ACC112 (cell line): Measurements from ENCODE around the gene MEA1.

ENCODE experiments used
- H2AFZ ChIP-seq: fragments of 200-600 bp; sonication (generic); one replicate; pipeline ENCODE4 v1.6.0; 2017; ENCODE audit warnings: antibody characterized with exemption, low read length; ENCODE audit not compliant: unreplicated experiment
- H3K27ac ChIP-seq: fragments of 200-600 bp; sonication (generic); 2 replicates; pipeline ENCODE4 v1.5.1; 2014; ENCODE audit warnings: low read depth, mild to moderate bottlenecking, antibody characterized with exemption, low read length, moderate library complexity
- H3K27me3 ChIP-seq: fragments of 200-600 bp; sonication (generic); 2 replicates; pipeline ENCODE4 v1.6.1; 2014; ENCODE audit warnings: mild to moderate bottlenecking, antibody characterized with exemption, low read length, moderate library complexity, mixed read lengths; ENCODE audit not compliant: insufficient read depth
- H3K36me3 ChIP-seq: fragments of 200-600 bp; sonication (generic); 2 replicates; pipeline ENCODE4 v1.6.1; 2016; ENCODE audit warnings: mild to moderate bottlenecking, antibody characterized with exemption, low read length, moderate library complexity, mixed read lengths; ENCODE audit not compliant: insufficient read depth
- H3K4me1 ChIP-seq: fragments of 200-600 bp; sonication (generic); one replicate; pipeline ENCODE4 v1.6.1; 2016; ENCODE audit warnings: low read length, mixed read lengths; ENCODE audit not compliant: insufficient read depth, unreplicated experiment, control insufficient read depth
- H3K4me3 ChIP-seq: fragments of 200-600 bp; sonication (generic); 2 replicates; pipeline ENCODE4 v1.5.1; 2014; ENCODE audit warnings: mild to moderate bottlenecking, low read depth, low read length
- H3K79me2 ChIP-seq: fragments of 200-600 bp; sonication (generic); one replicate; pipeline ENCODE4 v1.6.0; 2016; ENCODE audit warnings: low read length; ENCODE audit not compliant: control insufficient read depth, unreplicated experiment, insufficient read depth

MEA1 gene

GRCh38 chr6:42971746-42972327 is 41.9 kb downstream of the MEA1 start:
- H3K27me3 ChIP-seq = no peaks in the 10 kb centered on the region
- H3K79me2 ChIP-seq = peaks cover under 1% of the 10 kb centered on the region
- H3K36me3 ChIP-seq = no peaks in the 10 kb centered on the region
- no peak overlapping the region for H3K4me3 ChIP-seq
- no peak overlapping the region for H2AFZ ChIP-seq
- H3K27ac ChIP-seq = no peak overlapping the region
- H3K4me1 ChIP-seq = peaks cover 12% of the 10 kb centered on the region

GRCh38 chr6:42970871-42971612 is 42.7 kb downstream of the MEA1 start:
- no peak overlapping the region for H3K4me3 ChIP-seq
- no peak overlapping the region for H2AFZ ChIP-seq
- no peaks in the 10 kb centered on the region for H3K36me3 ChIP-seq
- H3K27me3 ChIP-seq = no peaks in the 10 kb centered on the region
- H3K79me2 ChIP-seq = no peaks in the 10 kb centered on the region
- H3K4me1 ChIP-seq = peaks cover 11% of the 10 kb centered on the region
- no peak overlapping the region for H3K27ac ChIP-seq

- no peak overlapping the region for H3K4me3 ChIP-seq
- H3K27me3 ChIP-seq = no peaks in the 10 kb centered on the region
- H3K36me3 ChIP-seq = no peaks in the 10 kb centered on the region
- H2AFZ ChIP-seq = no peak overlapping the region
- no peak overlapping the region for H3K27ac ChIP-seq
- peaks cover 11% of the 10 kb centered on the region for H3K4me1 ChIP-seq
- H3K79me2 ChIP-seq = no peaks in the 10 kb centered on the region
Observed at GRCh38 chr6:42969934-42970333, 43.8 kb downstream of the MEA1 start.

- Histone ChIP-seq H3K36me3 (no peaks in the 10 kb centered on the region), H3K27ac (no peak overlapping the region), H3K79me2 (no peaks in the 10 kb centered on the region), H3K27me3 (no peaks in the 10 kb centered on the region), H3K4me1 (peaks cover 11% of the 10 kb centered on the region), H2AFZ (no peak overlapping the region), H3K4me3 (no peak overlapping the region)
Observed at GRCh38 chr6:42969431-42969830, 44.3 kb downstream of the MEA1 start.

GRCh38 chr6:42968783-42969182 is 45.0 kb downstream of the MEA1 start:
- no peaks in the 10 kb centered on the region for H3K79me2 ChIP-seq
- H3K36me3 ChIP-seq = no peaks in the 10 kb centered on the region
- peaks cover 11% of the 10 kb centered on the region for H3K4me1 ChIP-seq
- no peak overlapping the region for H3K27ac ChIP-seq
- no peak overlapping the region for H3K4me3 ChIP-seq
- no peak overlapping the region for H2AFZ ChIP-seq
- no peaks in the 10 kb centered on the region for H3K27me3 ChIP-seq

DNA sequence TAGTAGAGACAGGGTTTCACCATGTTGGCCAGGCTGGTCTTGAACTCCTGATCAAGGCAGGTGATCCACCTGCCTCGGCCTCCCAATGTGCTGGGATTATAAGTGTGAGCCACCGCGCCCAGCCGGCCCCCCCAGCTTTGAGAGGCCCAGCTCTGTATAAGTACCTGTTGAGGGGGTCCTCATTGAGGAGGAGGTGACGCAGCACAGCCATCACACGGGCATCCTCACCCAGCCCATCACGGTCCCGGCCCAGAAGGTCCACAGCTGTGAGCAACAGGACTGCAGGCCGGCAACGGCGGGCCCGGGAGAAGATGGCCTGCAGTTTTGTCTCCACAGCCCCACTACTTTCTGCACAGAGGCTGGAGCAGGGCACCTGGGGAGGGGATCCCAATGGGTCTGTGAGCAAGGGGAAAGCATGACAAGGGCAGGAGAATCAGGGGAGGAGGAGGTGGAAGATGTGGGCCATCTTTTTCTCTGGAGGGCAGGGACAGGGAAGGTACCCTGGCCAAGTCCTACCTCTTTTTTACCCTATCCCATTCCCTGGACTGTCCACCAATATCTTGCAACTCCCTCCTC is 45.5 kb downstream of the MEA1 start:
- H3K27ac ChIP-seq = no peak overlapping the region
- H3K36me3 ChIP-seq = no peaks in the 10 kb centered on the region
- peaks cover 11% of the 10 kb centered on the region for H3K4me1 ChIP-seq
- no peaks in the 10 kb centered on the region for H3K79me2 ChIP-seq
- H3K27me3 ChIP-seq = no peaks in the 10 kb centered on the region
- no peak overlapping the region for H2AFZ ChIP-seq
- H3K4me3 ChIP-seq = no peak overlapping the region

GRCh38 chr6:42967228-42967627 is 46.5 kb downstream of the MEA1 start:
- Histone ChIP-seq H3K4me3 (no peak overlapping the region), H3K79me2 (no peaks in the 10 kb centered on the region), H3K27ac (no peak overlapping the region), H3K4me1 (peaks cover 11% of the 10 kb centered on the region), H3K27me3 (no peaks in the 10 kb centered on the region), H3K36me3 (no peaks in the 10 kb centered on the region), H2AFZ (no peak overlapping the region)

- Histone ChIP-seq H3K36me3 (no peaks in the 10 kb centered on the region), H3K4me3 (no peak overlapping the region), H2AFZ (no peak overlapping the region), H3K4me1 (peaks cover 11% of the 10 kb centered on the region), H3K27ac (no peak overlapping the region), H3K79me2 (no peaks in the 10 kb centered on the region), H3K27me3 (no peaks in the 10 kb centered on the region)
Observed at GRCh38 chr6:42966571-42966970, 47.2 kb downstream of the MEA1 start.

DNA sequence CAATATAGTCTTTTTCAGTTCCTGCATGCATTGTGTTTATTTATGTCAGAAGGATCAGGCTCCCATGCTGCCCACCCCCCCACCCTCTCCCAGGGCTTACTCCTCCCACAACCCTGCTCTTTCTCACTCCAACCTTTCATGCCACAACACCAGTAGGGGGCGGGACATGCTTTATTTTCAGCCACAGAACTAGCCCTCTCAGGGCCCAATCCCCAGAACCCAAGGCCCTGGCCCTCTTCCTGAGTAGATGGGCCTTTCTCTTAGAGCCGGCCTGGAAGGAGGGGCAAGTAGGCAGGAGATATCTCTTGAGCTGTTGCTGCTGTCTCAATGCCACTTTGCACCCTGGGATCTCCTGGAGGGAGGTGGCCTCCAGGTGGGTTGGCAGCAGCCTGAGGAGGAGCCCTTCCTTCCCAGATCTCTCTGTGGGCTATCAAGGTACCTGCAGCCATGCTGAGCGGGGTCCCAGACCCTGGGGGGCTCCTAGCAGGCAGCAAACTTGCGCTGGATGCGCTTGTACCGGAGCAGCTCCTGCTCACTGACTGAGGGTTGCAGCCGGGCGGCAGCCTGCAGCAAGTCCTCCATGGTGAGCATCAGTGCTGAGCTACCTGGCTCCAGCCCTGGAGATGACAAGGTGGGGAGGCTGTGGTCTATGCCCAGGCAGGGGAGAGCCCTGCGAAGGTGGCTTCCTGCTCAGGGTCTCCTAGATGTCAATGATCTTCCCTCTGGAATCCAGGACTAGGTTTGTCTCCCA is 49.7 kb downstream of the MEA1 start:
- Histone ChIP-seq H3K27ac (no peak overlapping the region), H2AFZ (no peak overlapping the region), H3K27me3 (no peaks in the 10 kb centered on the region), H3K4me3 (no peak overlapping the region), H3K79me2 (no peaks in the 10 kb centered on the region), H3K4me1 (peaks cover 4% of the 10 kb centered on the region), H3K36me3 (no peaks in the 10 kb centered on the region)

DNA sequence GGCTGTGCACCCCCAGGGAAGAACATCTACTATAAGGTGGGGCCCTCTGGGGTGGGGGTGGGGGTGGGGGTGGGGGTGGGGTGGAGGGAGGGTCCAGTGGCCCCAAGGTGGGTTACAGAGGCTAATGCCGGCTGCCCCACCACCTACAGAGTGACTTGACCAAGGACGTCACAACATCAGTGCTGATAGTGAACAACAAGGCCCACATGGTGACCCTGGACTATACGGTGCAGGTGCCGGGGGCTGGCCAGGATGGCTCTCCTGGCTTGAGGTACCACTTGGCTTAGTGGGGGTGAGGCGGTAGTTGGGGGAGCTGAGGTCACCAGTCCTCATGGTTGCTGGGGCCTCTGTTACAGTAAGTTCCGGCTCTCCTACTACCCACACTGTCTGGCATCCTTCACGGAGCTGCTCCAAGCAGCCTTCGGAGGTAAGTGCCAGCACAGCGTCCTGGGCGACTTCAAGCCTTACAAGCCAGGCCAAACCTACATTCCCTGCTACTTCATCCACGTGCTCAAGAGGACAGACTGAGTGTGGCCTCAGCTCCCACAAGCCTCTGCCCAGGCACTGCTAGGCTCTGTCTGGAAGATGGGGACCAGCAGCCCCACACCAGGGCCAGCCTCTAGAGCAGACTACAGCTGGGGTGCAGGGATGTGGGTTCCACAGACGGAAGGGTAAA is 50.4 kb downstream of the MEA1 start:
- H3K27me3 ChIP-seq = no peaks in the 10 kb centered on the region
- H3K4me3 ChIP-seq = no peak overlapping the region
- H2AFZ ChIP-seq = no peak overlapping the region
- H3K4me1 ChIP-seq = peaks cover 4% of the 10 kb centered on the region
- H3K27ac ChIP-seq = no peak overlapping the region
- H3K79me2 ChIP-seq = no peaks in the 10 kb centered on the region
- H3K36me3 ChIP-seq = no peaks in the 10 kb centered on the region
